Cardiac fibroblast (primary cell): ENCODE data around the gene FBN1.

Experiments
- DNase-seq, 2 donors: peaks; one replicate each; pipeline versions ENCODE4 v3.0.0 to v3.0.0-alpha.2; 2010; ENCODE audit warnings: low read depth in 2 of 2
- H3K4me3 ChIP-seq, 2 donors: replicated peaks in 1 of 2; 1 replicate in 1 of 2; 2 replicates in 1 of 2; pipeline ENCODE4 v1.5.1; 2011; ENCODE audit warnings: low read depth in 2 of 2, low read length in 2 of 2, mild to moderate bottlenecking in 2 of 2, moderate library complexity in 1 of 2
- TF ChIP-seq, protein P1 (sequence below): IDR thresholded peaks from one replicate; pipeline ENCODE4 v1.5.1; 2011; ENCODE audit warnings: low read depth, mild to moderate bottlenecking, low read length, inconsistent platforms

Gene FBN1

DNA sequence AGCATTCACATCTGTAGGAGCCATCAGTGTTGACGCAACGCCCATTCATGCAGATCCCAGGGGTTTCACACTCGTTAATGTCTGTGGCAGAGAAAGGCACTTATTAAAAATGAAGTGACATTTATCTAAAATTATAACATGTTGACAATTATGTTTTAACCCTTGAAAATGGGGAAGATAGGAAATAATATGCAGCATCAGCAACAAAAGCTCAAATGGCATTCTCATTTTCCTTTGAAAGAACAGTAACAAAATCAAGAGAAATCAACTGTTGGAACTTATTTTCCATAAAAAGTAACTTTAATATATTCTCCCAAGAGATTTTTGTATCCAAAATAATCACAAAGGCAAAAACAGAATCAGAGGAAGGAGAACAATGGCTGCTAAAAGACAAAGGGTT, 140.4 kb downstream of the FBN1 start:
- TF ChIP-seq, protein P1, sequence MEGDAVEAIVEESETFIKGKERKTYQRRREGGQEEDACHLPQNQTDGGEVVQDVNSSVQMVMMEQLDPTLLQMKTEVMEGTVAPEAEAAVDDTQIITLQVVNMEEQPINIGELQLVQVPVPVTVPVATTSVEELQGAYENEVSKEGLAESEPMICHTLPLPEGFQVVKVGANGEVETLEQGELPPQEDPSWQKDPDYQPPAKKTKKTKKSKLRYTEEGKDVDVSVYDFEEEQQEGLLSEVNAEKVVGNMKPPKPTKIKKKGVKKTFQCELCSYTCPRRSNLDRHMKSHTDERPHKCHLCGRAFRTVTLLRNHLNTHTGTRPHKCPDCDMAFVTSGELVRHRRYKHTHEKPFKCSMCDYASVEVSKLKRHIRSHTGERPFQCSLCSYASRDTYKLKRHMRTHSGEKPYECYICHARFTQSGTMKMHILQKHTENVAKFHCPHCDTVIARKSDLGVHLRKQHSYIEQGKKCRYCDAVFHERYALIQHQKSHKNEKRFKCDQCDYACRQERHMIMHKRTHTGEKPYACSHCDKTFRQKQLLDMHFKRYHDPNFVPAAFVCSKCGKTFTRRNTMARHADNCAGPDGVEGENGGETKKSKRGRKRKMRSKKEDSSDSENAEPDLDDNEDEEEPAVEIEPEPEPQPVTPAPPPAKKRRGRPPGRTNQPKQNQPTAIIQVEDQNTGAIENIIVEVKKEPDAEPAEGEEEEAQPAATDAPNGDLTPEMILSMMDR, result no peak
- no peak overlapping the region for H3K4me3 ChIP-seq
- no peak for DNase-seq

- no peak overlapping the region for H3K4me3 ChIP-seq
Measured at GRCh38 chr15:48501208-48501607, 144.3 kb downstream of the FBN1 start.

GRCh38 chr15:48500595-48500994, 144.9 kb downstream of the FBN1 start:
- TF ChIP-seq, protein P1, result no peak
- H3K4me3 ChIP-seq, result no peak overlapping the region
- no peak for DNase-seq

More at GRCh38 chr15:48501208-48501607, 144.3 kb downstream of the FBN1 start:
- DNase-seq, result no peak
- TF ChIP-seq, protein P1, result no peak

DNA sequence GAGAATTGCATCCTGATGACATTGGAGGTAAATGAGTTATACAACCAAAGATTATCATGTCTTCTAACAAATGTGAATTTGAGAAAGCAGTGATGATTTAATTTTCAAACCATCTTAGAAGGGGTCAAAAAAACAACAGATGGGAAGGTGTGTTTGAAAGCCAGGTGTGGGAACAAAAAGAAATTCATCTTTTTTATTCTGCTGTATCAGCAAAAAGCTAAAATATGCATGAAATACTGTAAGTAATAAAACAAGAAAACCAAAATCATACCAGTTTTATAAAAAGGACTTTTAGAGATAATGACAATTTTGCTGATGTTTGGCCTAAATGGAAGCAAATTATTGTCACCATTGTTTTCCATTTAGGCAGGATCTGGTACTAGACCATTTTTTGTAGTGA, 145.5 kb downstream of the FBN1 start:
- DNase-seq, result no peak
- TF ChIP-seq, protein P1, result no peak
- H3K4me3 ChIP-seq, result no peak overlapping the region

GRCh38 chr15:48498828-48499227, 146.7 kb downstream of the FBN1 start:
- no peak overlapping the region for H3K4me3 ChIP-seq
- no peak for DNase-seq
- TF ChIP-seq, protein P1, result no peak

GRCh38 chr15:48494631-48495030, 150.9 kb downstream of the FBN1 start:
- peak; percentile 26 to 49 for DNase-seq
- TF ChIP-seq, protein P1, result no peak
- H3K4me3 ChIP-seq, result no peak overlapping the region

DNA sequence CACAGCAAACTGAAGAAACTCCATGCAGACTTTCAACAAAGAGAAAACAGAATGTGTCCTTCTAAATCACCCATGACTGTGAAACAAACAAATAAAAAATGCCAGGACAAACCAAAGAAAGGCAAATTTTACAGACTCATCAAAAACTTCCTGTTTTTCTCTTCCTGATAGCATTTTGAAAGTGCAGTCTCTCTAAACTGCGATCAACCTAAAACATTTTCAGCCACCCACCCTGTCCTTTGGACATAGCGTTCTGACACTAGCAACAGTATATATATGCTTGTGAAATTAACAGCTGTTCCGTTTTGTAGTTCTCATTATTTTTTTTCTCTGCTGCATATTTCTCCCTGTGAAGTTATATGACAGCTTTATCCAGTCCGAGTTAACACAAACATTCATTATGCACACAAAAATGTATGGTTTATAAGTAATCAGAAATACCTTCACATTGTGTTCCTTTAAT, 151.7 kb downstream of the FBN1 start:
- H3K4me3 ChIP-seq, result no peak overlapping the region
- TF ChIP-seq, protein P1, result no peak
- no peak for DNase-seq
